Measurements from ENCODE around the gene PYGO1.

Gene PYGO1

GRCh38 chr15:55573224-55573623 is 14.9 kb downstream of the PYGO1 start:
- Histone ChIP-seq H3K4me2 (ENCODE audit: low read depth, low read length, poor library complexity, severe bottlenecking) (no peak overlapping the region), H3K79me2 (ENCODE audit: insufficient read depth, low read length) (no peaks in the 10 kb centered on the region), H2AFZ (ENCODE audit: low read depth, low read length, severe bottlenecking) (no peak overlapping the region), H3K27me3 (ENCODE audit: low read length) (no peaks in the 10 kb centered on the region), H3K9ac (ENCODE audit: low read length) (no peak overlapping the region), H3K4me3 (ENCODE audit: insufficient read depth, low read length, poor library complexity, severe bottlenecking) (no peak overlapping the region), H3K27ac (ENCODE audit: low read depth, low read length) (no peak overlapping the region), H3F3A (ENCODE audit: insufficient read depth) (no peaks in the 10 kb centered on the region), H4K20me1 (ENCODE audit: low read depth, low read length) (no peaks in the 10 kb centered on the region), H3K9me2 (replicated peaks; ENCODE audit: insufficient read depth, low read length) (no peaks in the 10 kb centered on the region), H3K36me3 (ENCODE audit: low read length) (no peaks in the 10 kb centered on the region), H3K9me3 (ENCODE audit: insufficient read depth, low read length) (no peaks in the 10 kb centered on the region)
- TF ChIP-seq EZH2phosphoT487 (conservative IDR thresholded peaks at IDR 0.05; ENCODE audit: low read length) (no peak), CTCF (IDR thresholded peaks at IDR 0.05; ENCODE audit: insufficient read depth, low read length, poor library complexity, severe bottlenecking) (no peak)

- Histone ChIP-seq H3K4me2 (ENCODE audit: low read depth, low read length, poor library complexity, severe bottlenecking) (no peak overlapping the region), H3K9me2 (replicated peaks; ENCODE audit: insufficient read depth, low read length) (no peaks in the 10 kb centered on the region), H4K20me1 (ENCODE audit: low read depth, low read length) (no peaks in the 10 kb centered on the region), H3F3A (ENCODE audit: insufficient read depth) (no peaks in the 10 kb centered on the region), H3K27ac (ENCODE audit: low read depth, low read length) (no peak overlapping the region), H3K9me3 (ENCODE audit: insufficient read depth, low read length) (no peaks in the 10 kb centered on the region), H3K79me2 (ENCODE audit: insufficient read depth, low read length) (no peaks in the 10 kb centered on the region), H3K4me3 (ENCODE audit: insufficient read depth, low read length, poor library complexity, severe bottlenecking) (no peak overlapping the region), H3K9ac (ENCODE audit: low read length) (no peak overlapping the region), H2AFZ (ENCODE audit: low read depth, low read length, severe bottlenecking) (no peak overlapping the region), H3K36me3 (ENCODE audit: low read length) (no peaks in the 10 kb centered on the region), H3K27me3 (ENCODE audit: low read length) (no peaks in the 10 kb centered on the region)
- no peak for TF ChIP-seq EZH2phosphoT487 (conservative IDR thresholded peaks at IDR 0.05; ENCODE audit: low read length)
- TF ChIP-seq CTCF (IDR thresholded peaks at IDR 0.05; ENCODE audit: insufficient read depth, low read length, poor library complexity, severe bottlenecking) = no peak
These were observed 23.6 kb downstream of the PYGO1 start for GRCh38 chr15:55564347-55565145.

- Histone ChIP-seq H3K9me3 (ENCODE audit: insufficient read depth, low read length) (no peaks in the 10 kb centered on the region), H3K27ac (ENCODE audit: low read depth, low read length) (no peak overlapping the region), H3K9ac (ENCODE audit: low read length) (no peak overlapping the region), H3K79me2 (ENCODE audit: insufficient read depth, low read length) (no peaks in the 10 kb centered on the region), H3F3A (ENCODE audit: insufficient read depth) (no peaks in the 10 kb centered on the region), H3K4me3 (ENCODE audit: insufficient read depth, low read length, poor library complexity, severe bottlenecking) (no peak overlapping the region), H2AFZ (ENCODE audit: low read depth, low read length, severe bottlenecking) (no peak overlapping the region), H4K20me1 (ENCODE audit: low read depth, low read length) (no peaks in the 10 kb centered on the region), H3K4me2 (ENCODE audit: low read depth, low read length, poor library complexity, severe bottlenecking) (no peak overlapping the region), H3K9me2 (replicated peaks; ENCODE audit: insufficient read depth, low read length) (no peaks in the 10 kb centered on the region), H3K36me3 (ENCODE audit: low read length) (no peaks in the 10 kb centered on the region), H3K27me3 (ENCODE audit: low read length) (no peaks in the 10 kb centered on the region)
- TF ChIP-seq EZH2phosphoT487 (conservative IDR thresholded peaks at IDR 0.05; ENCODE audit: low read length) (no peak), CTCF (IDR thresholded peaks at IDR 0.05; ENCODE audit: insufficient read depth, low read length, poor library complexity, severe bottlenecking) (no peak)
These were observed 25.5 kb downstream of the PYGO1 start for GRCh38 chr15:55562601-55563000.
